Effector CD8-positive, alpha-beta T cell (primary cell): ENCODE data around the gene ADAMTSL2.

Source experiments
- DNase-seq: peaks from one replicate; lab custom pipeline; 2025; lab: John Stamatoyannopoulos, UW

Gene ADAMTSL2

DNA sequence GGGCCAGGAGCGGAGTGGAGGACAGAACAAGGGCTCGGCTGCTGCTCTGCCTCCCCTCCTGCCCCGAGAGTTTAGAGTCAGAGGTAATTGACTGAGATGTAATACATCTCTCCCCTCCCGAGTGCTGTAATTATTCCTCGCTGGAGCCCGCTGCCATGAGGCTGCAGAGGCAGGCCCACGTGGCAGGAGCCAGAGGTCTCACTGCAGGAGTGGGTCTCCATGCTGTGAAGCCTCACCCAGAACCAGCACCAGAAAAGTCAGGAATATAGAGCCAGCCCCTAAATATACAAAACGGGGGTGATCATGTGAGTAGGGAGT, 72.2 kb downstream of the ADAMTSL2 start:
- DNase-seq: no peak

DNA sequence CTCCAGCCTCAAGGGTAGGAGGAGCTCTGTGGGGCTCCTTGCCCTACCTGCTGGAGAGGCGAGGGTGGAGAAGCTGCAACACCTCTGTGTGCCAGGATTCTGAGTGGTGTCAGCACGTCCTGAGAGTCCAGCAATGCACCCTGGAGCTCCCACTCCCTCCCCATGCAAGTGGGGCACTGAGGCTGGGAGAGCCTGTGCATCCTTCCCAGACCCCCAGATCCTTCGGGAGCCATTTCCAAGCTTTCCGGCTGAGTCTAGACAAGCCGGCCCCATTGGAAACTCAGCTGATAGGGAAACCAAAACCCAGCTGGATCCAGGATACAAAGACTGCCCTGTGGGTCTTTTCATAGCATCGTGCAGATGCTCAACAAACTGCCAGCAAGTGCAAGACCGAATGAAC, 72.9 kb downstream of the ADAMTSL2 start:
- no peak for DNase-seq

GRCh38 chr9:133607976-133608375, 73.5 kb downstream of the ADAMTSL2 start:
- DNase-seq: no peak

DNA sequence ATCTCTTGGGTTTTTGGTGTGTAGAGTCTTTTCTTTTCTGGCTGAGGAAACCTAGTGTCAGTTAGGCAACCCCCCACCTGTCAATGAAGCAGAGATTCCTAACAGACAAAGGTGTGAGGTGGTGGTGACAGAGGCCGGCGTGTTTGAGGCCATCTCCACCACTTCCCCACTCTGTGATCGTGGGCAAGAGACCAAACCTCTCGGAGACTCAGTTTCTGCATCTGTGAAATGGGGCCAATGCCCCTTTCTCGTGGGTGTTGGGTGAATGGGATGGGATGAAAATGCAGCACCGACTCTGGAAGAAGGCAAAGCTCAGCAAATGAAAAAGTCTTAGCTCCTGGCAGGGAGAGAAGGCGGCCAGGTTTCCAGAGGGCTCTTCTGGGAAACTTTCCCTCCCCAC, 73.9 kb downstream of the ADAMTSL2 start:
- DNase-seq: no peak

DNA sequence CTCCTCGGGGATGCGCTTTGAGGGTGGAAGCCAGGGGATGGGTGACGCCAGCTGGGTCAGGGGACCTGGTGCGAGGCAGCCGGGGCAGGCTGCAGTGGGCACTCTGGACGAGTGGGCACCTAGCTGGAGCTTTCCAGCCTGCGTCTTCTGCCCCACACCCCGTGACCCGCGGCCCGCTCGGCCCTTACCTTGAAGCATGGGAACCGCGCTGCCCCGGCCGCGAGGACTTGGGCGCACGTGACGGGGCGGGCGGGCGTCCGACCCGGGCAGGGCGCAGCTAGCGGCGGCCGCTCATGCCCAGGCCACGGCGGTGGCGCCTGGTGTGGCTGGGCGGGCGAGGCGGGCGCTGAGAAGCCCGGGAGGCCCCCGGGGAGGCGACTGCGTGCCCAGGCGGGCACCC, 74.4 kb downstream of the ADAMTSL2 start:
- no peak for DNase-seq

- peak; percentile 8 for DNase-seq
These were observed 75.0 kb downstream of the ADAMTSL2 start, which contains the start of gene FAM163B for GRCh38 chr9:133609311-133610098. Gene FAM163B (minus strand): TSS chr9:133609389. CDS start chr9:133580223, 29,166 bp downstream.

DNA sequence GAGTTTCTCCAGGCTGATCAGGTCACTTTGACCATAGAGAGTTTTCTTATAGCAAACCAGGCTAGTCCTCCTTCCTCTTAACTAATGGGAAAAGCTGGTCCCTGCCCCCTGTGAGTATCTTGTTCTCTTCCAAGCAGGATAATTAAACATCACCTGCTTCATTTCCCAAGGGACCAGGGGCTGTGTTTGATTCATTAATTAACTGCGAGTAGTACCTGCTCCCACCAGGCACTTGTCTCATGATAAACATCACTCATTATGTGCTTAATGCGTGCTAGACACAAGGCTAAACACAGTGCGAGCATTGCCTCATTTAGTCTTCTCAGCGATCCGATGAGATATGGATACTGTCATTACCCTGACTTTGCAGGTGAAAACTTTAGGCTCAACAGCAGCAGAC, 76.3 kb downstream of the ADAMTSL2 start:
- DNase-seq: no peak

- no peak for DNase-seq
These were observed 77.5 kb downstream of the ADAMTSL2 start for GRCh38 chr9:133612051-133612450.

DNA sequence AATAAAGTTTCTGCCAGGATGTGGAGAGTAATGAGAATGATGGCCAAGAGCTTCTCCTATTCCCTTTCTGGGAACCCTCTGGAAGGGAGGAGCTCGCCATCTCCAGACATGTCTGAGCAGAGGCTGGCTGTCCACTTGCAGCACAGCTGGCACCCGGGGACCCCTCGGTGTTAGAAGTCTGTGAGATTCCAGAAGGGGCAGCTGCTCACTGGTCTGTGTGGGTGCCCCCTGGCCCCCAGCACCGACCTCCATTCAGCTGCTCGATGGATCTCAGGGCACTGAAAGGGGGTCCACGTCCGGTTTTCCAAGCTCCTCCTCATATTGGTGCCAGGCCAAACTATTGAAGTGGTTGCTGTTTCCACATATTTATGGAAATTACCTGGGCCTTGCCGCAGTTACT, 78.3 kb downstream of the ADAMTSL2 start:
- no peak for DNase-seq

DNA sequence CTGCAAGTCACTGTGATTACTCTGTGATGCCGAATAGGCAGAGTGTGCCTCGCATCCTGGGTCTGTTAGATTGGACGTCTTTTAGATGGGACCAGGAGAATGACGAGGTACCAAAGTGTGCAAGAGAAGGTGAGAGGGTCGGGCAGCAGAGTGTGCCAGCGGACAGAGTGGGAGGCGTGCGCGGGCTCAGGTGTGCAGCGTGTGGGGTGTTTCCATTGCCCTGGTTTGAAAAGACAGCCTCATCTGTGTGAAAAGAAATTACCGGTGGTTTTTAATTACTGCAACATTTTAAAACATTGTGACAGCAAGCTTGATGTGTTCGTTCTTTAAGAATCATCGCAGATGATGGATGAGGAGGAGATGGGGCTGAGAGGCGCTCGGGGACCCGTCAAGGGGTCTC, 78.9 kb downstream of the ADAMTSL2 start:
- DNase-seq: no peak

GRCh38 chr9:133614056-133614455, 79.6 kb downstream of the ADAMTSL2 start:
- DNase-seq: no peak

- DNase-seq: no peak
These were observed 80.2 kb downstream of the ADAMTSL2 start for GRCh38 chr9:133614678-133615077.

- no peak for DNase-seq
These were observed 80.7 kb downstream of the ADAMTSL2 start for GRCh38 chr9:133615186-133615585.

GRCh38 chr9:133615606-133616188, 81.2 kb downstream of the ADAMTSL2 start:
- DNase-seq: no peak

DNA sequence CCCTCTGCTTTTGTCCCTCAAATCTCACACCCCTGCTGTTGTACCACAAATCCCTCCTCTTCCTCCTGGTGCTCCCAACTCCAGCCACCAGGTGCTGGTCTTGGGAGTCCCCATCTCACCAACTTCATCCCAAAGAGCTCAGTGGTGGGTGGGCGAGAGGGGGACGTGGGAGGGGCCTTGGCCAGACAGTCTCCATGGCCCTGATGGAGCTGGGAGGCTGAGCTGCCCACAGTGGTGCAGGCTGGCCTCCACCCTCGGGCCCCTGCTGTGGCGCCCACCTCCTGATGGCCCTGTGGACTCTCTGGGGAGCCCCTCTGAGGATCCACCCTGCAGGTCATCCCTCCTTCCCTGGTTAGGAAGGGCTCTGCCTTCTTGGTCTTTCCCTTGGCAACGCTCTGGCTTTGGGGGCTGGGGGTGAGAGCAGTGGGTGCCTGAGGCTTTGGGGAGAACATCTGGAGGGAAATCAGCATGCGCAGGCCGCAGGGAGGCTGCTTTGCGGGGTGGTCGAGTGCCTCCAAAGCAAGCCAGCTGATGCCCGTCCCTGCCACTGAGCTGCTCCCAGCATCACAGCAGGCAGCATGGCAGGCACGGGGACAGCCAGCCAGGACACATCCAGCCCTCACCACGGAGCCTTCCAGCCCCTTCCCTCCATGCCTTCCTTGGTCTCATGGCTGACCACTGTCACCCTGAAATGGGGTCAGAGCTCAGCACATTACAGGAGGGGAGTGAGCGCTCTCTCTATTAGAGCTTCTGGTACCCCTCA, 82.3 kb downstream of the ADAMTSL2 start:
- DNase-seq: no peak

DNA sequence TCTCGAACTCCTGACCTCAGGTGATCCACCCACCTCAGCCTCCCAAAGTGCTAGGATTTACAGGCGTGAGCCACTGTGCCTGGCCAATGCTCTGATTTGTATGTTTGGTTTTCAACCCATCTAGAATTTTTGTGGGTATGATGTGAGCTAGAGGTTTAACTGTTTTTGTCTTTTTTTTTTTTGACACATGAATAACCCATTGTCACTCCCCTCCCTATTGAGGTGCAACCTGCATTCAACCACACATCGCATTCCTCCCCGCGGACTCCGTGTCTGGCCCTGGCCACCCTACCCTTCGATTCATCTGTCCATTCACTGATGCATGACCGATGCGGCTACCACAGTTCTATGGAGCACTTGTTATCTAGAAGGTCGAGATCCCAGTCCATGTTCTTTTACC, 84.2 kb downstream of the ADAMTSL2 start:
- DNase-seq: no peak

GRCh38 chr9:133619791-133620190, 85.3 kb downstream of the ADAMTSL2 start:
- DNase-seq: peak; percentile 11

GRCh38 chr9:133621725-133622267, 87.3 kb downstream of the ADAMTSL2 start:
- DNase-seq: no peak

GRCh38 chr9:133622555-133622954, 88.1 kb downstream of the ADAMTSL2 start:
- DNase-seq: no peak
